ENCODE measurements around the gene DCAF17. TPM values are rescaled to one million over a fixed set of nuclear protein-coding genes. Genes with fewer than 3 reads are reported as not detected.

Gene DCAF17, protein sequence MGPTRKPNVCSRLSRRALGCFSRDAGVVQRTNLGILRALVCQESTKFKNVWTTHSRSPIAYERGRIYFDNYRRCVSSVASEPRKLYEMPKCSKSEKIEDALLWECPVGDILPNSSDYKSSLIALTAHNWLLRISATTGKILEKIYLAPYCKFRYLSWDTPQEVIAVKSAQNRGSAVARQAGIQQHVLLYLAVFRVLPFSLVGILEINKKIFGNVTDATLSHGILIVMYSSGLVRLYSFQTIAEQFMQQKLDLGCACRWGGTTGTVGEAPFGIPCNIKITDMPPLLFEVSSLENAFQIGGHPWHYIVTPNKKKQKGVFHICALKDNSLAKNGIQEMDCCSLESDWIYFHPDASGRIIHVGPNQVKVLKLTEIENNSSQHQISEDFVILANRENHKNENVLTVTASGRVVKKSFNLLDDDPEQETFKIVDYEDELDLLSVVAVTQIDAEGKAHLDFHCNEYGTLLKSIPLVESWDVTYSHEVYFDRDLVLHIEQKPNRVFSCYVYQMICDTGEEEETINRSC
- 22.8 and 24.7 TPM in 2 replicates for total RNA-seq (2014; rRNA removed; shearing (Covaris generic))

DNA sequence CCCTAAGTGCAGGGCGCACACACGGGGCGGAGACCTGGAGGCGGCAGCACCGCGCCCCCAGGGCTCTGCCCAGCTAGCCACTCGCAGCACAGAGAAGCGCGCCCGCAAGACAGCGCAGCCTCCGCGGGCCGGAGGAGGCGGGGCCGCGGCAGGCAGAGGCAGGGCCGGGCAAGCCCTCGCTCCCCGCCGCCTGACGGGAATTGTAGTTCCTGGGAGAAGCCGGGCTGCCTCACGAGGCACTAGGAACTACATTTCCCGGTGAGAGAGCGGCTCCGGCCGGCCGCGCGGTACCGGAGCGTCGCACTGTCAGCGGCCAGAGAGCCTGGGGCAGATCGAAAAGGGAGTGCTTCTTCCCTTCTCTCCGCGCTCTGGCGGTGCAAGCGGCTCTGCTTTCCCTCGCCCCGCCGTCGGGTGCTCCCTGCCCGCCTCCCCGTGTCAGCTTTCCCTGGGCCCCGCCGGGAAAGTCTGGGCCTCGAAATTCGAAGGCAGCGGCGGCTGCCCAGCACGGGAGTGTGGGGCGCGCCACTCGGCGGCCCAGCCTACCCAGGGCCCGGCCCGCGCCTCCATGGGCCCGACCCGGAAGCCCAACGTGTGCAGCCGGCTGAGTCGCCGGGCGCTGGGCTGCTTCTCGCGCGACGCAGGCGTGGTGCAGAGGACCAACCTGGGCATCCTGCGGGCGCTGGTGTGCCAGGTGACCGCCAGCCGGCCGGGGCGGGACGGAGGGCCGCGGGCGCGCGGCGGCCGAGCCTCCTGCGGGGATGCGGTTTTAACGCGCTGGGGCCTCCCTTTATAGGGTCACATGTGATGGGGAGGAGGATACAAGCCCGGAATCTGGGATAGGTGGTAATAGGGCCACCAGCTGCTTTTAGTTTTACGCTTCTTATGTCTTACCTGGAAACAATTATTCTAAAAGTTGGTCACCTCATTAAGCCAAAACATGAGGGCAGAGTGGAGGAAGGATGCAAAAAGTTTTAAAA, at the start of gene DCAF17:
DCAF17 (plus strand) TSS at position 214 of the 977 bp plus-strand sequence; CDS start at position 566, 352 bp downstream.
- peak within 1 kb of the TSS; percentile 89 for H3K27ac ChIP-seq
- no peaks in the 10 kb centered on the region for H3K9me3 ChIP-seq (replicated peaks)
- 0 out of 2 replicates have a peak, but pooled peaks cover 7% of the 10 kb centered on the region for H3K4me1 ChIP-seq
- H3K27me3 ChIP-seq = no peaks in the 10 kb centered on the region
- H3K4me3 ChIP-seq = peak within 1 kb of the TSS; percentile 82
- peak; percentile 95 to 96 for DNase-seq
- peaks cover 22% of the 10 kb centered on the region for H3K36me3 ChIP-seq

GRCh38 chr2:171386627-171387026, 47.4 kb upstream of the DCAF17 start:
- Histone ChIP-seq H3K27me3 (no peaks in the 10 kb centered on the region), H3K27ac (no peak overlapping the region), H3K4me1 (no peaks in the 10 kb centered on the region)

GRCh38 chr2:171387052-171387451, 47.0 kb upstream of the DCAF17 start:
- Histone ChIP-seq H3K9me3 (replicated peaks) (no peaks in the 10 kb centered on the region), H3K27me3 (no peaks in the 10 kb centered on the region), H3K36me3 (peaks cover 4% of the 10 kb centered on the region), H3K4me3 (no peak overlapping the region), H3K4me1 (no peaks in the 10 kb centered on the region), H3K27ac (no peak overlapping the region)
- no peak for DNase-seq

More at GRCh38 chr2:171386627-171387026, 47.4 kb upstream of the DCAF17 start:
- Histone ChIP-seq H3K9me3 (replicated peaks) (no peaks in the 10 kb centered on the region), H3K36me3 (peaks cover 6% of the 10 kb centered on the region), H3K4me3 (no peak overlapping the region)
- no peak for DNase-seq

DNA sequence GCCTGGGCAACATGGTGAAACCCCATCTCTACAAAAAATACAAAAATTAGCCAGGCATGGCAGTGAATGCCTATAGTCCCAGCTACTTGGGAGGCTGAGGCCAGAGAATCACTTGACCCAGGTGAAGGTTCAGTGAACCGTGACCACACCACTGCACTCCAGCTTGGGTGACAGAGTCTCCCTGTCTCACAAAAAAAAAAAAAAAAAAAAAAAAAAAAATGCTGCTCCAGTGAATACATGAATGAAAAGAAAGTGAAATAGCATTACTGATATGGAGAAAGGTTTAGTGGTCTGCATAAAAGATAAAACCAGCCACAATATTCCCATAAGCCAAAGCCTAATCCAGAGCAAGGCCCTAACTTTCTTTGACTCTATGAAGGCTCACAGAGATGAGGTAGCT, 44.7 kb upstream of the DCAF17 start:
- Histone ChIP-seq H3K27me3 (no peaks in the 10 kb centered on the region), H3K27ac (no peak overlapping the region), H3K4me3 (no peak overlapping the region), H3K4me1 (no peaks in the 10 kb centered on the region), H3K9me3 (replicated peaks) (no peaks in the 10 kb centered on the region), H3K36me3 (no peaks in the 10 kb centered on the region)
- no peak for DNase-seq

DNA sequence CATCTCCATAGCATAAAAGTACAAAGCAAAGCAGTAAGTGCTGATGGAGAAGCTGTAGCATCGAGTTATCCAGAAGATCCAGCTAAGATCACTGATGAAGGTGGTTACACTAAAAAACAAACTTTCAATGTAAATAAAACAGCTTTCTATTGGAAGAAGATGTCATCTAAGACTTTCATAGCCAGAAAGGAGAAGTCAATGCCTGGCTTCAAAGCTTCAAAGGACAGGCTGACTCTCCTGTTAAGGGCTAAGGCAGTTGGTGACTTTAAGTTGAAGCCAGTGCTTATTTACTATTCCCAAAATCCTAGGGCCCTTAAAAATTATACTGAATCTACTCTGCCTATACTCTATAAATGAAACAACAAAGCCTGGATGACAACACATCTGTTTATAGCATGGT, 44.2 kb upstream of the DCAF17 start:
- no peaks in the 10 kb centered on the region for H3K9me3 ChIP-seq (replicated peaks)
- no peak overlapping the region for H3K4me3 ChIP-seq
- H3K4me1 ChIP-seq = no peaks in the 10 kb centered on the region
- no peaks in the 10 kb centered on the region; the same call in 1 of the 2 replicates for H3K36me3 ChIP-seq
- H3K27me3 ChIP-seq = no peaks in the 10 kb centered on the region
- H3K27ac ChIP-seq = no peak overlapping the region
- no peak for DNase-seq

DNA sequence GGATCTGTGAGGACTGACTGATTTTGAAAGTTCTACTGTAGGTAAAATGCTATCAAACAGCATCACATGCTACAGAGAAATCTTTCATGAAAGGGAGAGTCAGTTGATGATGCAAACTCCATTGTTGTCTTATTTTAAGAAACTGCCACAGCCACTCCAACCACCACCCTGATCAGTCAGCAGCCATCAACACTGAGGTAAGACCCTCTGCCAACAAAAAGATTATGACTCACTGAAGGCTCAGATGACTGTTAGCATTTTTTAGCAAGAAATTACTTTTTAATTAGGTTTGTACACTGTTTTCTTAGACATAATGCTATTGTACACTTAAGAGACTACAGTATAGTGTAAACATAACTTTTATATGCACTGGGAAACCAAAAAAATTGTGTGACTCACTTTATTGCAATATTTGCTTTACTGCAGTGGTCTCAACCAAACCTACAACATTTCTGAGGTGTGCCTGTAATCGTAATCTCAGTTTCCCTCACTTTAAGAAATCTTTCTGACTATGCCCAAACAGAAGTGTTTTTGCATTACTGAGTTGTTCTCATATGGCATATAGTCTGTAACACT, 43.0 kb upstream of the DCAF17 start:
- no peaks in the 10 kb centered on the region for H3K9me3 ChIP-seq (replicated peaks)
- no peaks in the 10 kb centered on the region; the same call in 1 of the 2 replicates for H3K36me3 ChIP-seq
- no peak for DNase-seq
- no peak overlapping the region for H3K4me3 ChIP-seq
- H3K27ac ChIP-seq = no peak overlapping the region
- no peaks in the 10 kb centered on the region for H3K4me1 ChIP-seq
- H3K27me3 ChIP-seq = no peaks in the 10 kb centered on the region

- Histone ChIP-seq H3K27me3 (no peaks in the 10 kb centered on the region), H3K9me3 (replicated peaks) (no peaks in the 10 kb centered on the region), H3K27ac (no peak overlapping the region), H3K4me1 (no peaks in the 10 kb centered on the region), H3K36me3 (no peaks in the 10 kb centered on the region; the same call in 1 of the 2 replicates), H3K4me3 (no peak overlapping the region)
- DNase-seq = no peak
Measured at GRCh38 chr2:171391532-171391931, 42.5 kb upstream of the DCAF17 start.

- no peak for DNase-seq
- Histone ChIP-seq H3K36me3 (no peaks in the 10 kb centered on the region; the same call in 1 of the 2 replicates), H3K4me1 (no peaks in the 10 kb centered on the region), H3K27ac (no peak overlapping the region), H3K4me3 (no peak overlapping the region), H3K9me3 (replicated peaks) (no peaks in the 10 kb centered on the region; the same call in 1 of the 2 replicates), H3K27me3 (no peaks in the 10 kb centered on the region)
Measured at GRCh38 chr2:171393487-171393886, 40.5 kb upstream of the DCAF17 start.

DNA sequence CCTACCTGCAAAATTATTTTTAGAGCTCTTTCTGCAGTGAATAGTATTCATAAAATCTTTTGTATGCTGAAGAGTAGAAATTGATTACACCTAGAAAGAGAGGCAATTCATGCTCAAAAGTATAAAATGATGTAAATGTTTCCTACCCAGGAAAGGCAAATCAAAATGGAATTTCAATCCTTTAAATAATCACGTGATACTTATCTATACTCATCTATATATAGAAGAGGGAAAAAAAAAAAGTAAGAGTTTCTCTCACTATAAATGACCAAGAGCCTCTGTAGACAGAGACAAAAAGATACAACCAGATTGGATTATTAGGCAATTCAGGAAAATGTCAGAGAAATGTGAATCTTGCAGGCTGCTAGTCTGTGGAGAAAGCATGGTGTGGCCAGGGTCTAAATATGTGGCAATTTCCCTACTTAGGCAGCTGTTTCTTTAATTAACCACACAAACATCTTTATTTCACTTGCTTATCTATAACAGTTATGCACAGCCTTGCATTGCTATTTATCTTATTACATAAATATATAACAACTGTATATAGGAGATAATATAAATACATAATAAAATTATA, 39.8 kb upstream of the DCAF17 start:
- no peak for DNase-seq
- no peaks in the 10 kb centered on the region for H3K4me1 ChIP-seq
- no peaks in the 10 kb centered on the region for H3K27me3 ChIP-seq
- H3K36me3 ChIP-seq = no peaks in the 10 kb centered on the region; the same call in 1 of the 2 replicates
- no peak overlapping the region for H3K27ac ChIP-seq
- no peak overlapping the region for H3K4me3 ChIP-seq
- no peaks in the 10 kb centered on the region; the same call in 1 of the 2 replicates for H3K9me3 ChIP-seq (replicated peaks)

- Histone ChIP-seq H3K27ac (no peak overlapping the region), H3K9me3 (replicated peaks) (no peaks in the 10 kb centered on the region; the same call in 1 of the 2 replicates), H3K27me3 (no peaks in the 10 kb centered on the region)
Measured at GRCh38 chr2:171399292-171399691, 34.7 kb upstream of the DCAF17 start.

DNA sequence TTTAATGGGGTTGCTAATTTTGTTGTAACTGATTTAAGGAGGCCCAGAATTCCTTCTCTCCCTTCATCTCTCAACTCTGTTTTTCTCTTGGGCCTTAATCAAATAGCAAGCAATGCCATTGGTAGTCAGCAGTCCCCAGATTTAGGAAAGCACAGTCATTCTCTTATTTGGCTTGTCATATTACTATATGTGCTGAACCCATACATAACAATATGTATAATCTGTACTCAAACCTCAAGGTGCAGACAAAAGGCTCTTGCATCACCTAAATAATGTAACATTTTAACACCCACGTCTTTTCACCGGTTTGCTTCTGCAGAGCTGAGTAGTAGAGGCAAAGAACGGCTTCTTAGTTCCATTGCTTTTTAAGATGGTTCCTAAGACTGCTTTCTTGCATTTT, 33.6 kb upstream of the DCAF17 start:
- Histone ChIP-seq H3K4me1 (no peaks in the 10 kb centered on the region), H3K4me3 (no peak overlapping the region), H3K27ac (no peak overlapping the region), H3K27me3 (no peaks in the 10 kb centered on the region), H3K36me3 (no peaks in the 10 kb centered on the region), H3K9me3 (replicated peaks) (no peaks in the 10 kb centered on the region; the same call in 1 of the 2 replicates)
- DNase-seq = no peak

More at GRCh38 chr2:171399292-171399691, 34.7 kb upstream of the DCAF17 start:
- Histone ChIP-seq H3K36me3 (no peaks in the 10 kb centered on the region; the same call in 1 of the 2 replicates), H3K4me3 (no peak overlapping the region), H3K4me1 (no peaks in the 10 kb centered on the region)
- no peak for DNase-seq

DNA sequence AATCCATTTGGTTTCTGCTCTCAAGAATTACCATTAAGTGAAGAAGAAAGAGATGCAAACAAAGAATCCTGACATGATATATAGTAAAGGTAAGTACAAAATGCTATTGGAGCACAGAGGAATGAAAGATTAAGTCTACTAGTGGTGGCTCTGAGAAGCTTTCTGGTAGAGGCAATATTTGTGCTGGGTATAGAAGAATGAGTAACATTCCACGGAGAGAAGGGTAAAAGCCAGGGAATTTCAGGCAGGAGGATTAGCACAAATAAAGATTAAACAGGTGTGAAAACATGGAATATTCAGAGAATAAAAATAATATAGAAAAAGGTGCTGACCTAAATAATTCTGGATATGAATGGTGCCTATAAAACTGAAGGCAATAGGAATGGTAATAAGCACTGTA, 32.1 kb upstream of the DCAF17 start:
- no peaks in the 10 kb centered on the region for H3K4me1 ChIP-seq
- H3K27ac ChIP-seq = no peak overlapping the region
- H3K9me3 ChIP-seq (replicated peaks) = no peaks in the 10 kb centered on the region; the same call in 1 of the 2 replicates
- no peaks in the 10 kb centered on the region for H3K36me3 ChIP-seq
- H3K27me3 ChIP-seq = no peaks in the 10 kb centered on the region
- H3K4me3 ChIP-seq = no peak overlapping the region
- no peak for DNase-seq

DNA sequence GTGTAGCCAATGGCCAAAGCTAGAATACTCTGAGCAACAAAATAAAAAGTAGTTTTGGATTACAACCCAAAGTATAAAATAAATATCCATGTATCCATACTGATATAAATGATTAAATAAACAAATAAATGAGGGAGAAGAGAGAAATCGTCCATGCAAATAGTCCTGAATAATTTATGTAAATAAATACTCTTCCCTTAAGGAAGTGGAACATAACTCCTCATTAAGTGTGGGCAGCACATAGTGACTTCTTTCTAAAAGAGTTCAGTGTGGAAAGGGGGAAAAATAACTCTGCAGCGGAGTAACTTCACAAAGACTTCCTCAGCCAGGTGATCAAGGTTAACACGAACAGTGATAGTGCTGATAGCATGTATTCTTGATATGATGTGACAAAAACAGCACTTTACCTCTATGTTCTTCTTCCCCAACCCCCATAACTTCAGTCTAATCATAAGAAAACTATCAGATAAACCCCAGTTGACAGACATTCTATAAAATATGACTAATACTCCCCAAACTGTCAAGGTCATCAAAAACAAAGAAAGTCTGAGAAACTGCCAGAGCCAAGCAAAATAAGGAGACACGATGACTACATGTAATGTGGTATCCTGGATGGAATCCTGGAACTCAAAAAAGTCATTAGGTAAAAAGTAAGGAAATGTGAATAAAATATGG, 31.0 kb upstream of the DCAF17 start:
- H3K4me3 ChIP-seq = no peak overlapping the region
- H3K9me3 ChIP-seq (replicated peaks) = no peaks in the 10 kb centered on the region
- no peaks in the 10 kb centered on the region for H3K36me3 ChIP-seq
- H3K27me3 ChIP-seq = no peaks in the 10 kb centered on the region
- H3K4me1 ChIP-seq = no peaks in the 10 kb centered on the region
- H3K27ac ChIP-seq = no peak overlapping the region
- DNase-seq = no peak

All from SJCRH30 (cell line).